Esophagus squamous epithelium (tissue), 4 donors: ENCODE data around the gene UGT1A10.

Source experiments
- CTCF ChIP-seq, 6 experiments: fragments of 450-650 bp in 4 of 6; fragments of 200-600 bp in 2 of 6; sonication (generic) in 2 of 6; IDR thresholded peaks; one replicate each; pipeline ENCODE4 v1.5.1; 2016 to 2019; ENCODE audit warnings: antibody characterized with exemption in 6 of 6, mild to moderate bottlenecking in 4 of 6, moderate library complexity in 4 of 6
- POLR2A ChIP-seq, 4 donors: fragments of 450-650 bp; IDR thresholded peaks; one replicate each; pipeline ENCODE4 v1.6.1; 2017; ENCODE audit warnings: antibody characterized with exemption in 4 of 4, mild to moderate bottlenecking in 4 of 4, moderate library complexity in 3 of 4

GRCh38 chr2:233651430-233651829 lies 15.2 kb downstream of the UGT1A10 start:
- TF ChIP-seq CTCF (IDR thresholded peaks at IDR 0.05): no peak
- TF ChIP-seq POLR2A (IDR thresholded peaks at IDR 0.05): no peak
